Amygdala (tissue), 56 donors: ENCODE measurements around the gene MCRIP2.

Experiments used
- DNase-seq, 56 donors: peaks; one replicate each; lab custom pipeline; 2025; lab: John Stamatoyannopoulos, UW

MCRIP2 gene

GRCh38 chr16:630815-631405 is 10.7 kb upstream of the MCRIP2 start, which contains the start of gene WFIKKN1:
Gene WFIKKN1, plus strand, starts transcription at chr16:630985. Its CDS starts 269 bp downstream, at chr16:631254.
- DNase-seq: peak in 2 of 56 donors; percentile 32 to 44

DNA sequence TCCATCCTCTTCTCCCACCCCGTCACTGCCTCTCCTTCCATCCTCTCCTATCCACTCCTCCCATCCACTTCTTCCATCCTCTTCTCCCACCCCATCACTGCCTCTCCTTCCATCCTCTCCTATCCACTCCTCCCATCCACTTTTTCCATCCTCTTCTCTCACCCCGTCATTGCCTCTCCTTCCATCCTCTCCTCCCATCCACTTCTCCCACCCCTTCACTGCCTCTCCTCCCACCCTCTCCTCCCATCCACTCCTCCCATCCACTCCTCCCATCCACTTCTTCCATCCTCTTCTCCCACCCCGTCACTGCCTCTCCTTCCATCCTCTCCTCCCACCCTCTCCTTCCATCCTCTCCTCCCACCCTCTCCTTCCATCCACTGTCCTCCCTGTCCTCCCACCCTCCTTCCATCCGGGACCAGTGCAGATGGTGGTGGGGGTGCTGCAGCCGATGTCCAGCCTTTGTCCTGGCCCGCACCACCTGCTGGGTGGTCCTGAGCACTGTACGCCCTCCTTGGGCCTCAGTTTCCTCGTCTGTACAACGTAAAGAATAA is 9.7 kb upstream of the MCRIP2 start:
- no peak for DNase-seq

DNA sequence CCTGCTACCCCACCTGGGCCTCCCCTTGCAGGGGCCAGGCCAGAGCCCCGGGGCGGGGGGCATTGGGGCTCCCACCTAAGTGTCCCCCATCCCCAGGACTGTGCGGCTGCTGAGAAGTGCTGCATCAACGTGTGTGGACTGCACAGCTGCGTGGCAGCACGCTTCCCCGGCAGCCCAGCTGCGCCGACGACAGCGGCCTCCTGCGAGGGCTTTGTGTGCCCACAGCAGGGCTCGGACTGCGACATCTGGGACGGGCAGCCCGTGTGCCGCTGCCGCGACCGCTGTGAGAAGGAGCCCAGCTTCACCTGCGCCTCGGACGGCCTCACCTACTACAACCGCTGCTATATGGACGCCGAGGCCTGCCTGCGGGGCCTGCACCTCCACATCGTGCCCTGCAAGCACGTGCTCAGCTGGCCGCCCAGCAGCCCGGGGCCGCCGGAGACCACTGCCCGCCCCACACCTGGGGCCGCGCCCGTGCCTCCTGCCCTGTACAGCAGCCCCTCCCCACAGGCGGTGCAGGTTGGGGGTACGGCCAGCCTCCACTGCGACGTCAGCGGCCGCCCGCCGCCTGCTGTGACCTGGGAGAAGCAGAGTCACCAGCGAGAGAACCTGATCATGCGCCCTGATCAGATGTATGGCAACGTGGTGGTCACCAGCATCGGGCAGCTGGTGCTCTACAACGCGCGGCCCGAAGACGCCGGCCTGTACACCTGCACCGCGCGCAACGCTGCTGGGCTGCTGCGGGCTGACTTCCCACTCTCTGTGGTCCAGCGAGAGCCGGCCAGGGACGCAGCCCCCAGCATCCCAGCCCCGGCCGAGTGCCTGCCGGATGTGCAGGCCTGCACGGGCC is 8.9 kb upstream of the MCRIP2 start:
- DNase-seq: no peak

DNA sequence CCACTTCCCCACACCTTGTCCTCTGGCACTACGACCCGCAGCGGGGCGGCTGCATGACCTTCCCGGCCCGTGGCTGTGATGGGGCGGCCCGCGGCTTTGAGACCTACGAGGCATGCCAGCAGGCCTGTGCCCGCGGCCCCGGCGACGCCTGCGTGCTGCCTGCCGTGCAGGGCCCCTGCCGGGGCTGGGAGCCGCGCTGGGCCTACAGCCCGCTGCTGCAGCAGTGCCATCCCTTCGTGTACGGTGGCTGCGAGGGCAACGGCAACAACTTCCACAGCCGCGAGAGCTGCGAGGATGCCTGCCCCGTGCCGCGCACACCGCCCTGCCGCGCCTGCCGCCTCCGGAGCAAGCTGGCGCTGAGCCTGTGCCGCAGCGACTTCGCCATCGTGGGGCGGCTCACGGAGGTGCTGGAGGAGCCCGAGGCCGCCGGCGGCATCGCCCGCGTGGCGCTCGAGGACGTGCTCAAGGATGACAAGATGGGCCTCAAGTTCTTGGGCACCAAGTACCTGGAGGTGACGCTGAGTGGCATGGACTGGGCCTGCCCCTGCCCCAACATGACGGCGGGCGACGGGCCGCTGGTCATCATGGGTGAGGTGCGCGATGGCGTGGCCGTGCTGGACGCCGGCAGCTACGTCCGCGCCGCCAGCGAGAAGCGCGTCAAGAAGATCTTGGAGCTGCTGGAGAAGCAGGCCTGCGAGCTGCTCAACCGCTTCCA is 8.1 kb upstream of the MCRIP2 start:
- no peak for DNase-seq

DNA sequence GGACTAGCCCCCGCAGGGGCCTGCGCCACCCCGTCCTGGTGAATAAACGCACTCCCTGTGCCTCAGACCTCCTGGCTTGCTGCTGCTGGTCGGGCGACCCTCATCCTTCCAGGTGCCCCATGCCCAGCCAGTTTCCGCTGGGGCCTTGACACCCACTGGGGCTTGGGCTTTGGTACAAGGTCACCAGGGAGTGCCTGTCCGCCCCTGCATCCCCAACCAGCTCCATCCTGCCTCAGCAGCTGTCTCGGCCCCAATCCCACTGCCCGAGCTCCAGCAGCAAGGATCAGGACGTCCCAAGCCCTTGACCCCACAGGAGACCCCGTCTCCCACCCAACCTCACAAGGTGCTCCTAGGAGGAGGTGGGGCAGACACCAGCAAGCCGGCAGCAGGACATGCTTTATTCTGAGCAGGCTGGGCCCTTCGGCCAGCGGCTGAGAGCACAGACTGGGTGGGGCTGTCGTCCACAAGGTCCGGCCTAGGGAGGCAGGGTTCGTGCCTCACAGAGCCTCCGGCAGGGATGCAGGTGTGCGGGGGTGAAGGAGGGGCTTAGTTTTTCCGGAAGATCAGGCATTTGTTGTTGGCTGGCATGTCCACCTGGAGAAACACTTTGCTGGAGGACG is 7.5 kb upstream of the MCRIP2 start:
- DNase-seq: no peak

DNA sequence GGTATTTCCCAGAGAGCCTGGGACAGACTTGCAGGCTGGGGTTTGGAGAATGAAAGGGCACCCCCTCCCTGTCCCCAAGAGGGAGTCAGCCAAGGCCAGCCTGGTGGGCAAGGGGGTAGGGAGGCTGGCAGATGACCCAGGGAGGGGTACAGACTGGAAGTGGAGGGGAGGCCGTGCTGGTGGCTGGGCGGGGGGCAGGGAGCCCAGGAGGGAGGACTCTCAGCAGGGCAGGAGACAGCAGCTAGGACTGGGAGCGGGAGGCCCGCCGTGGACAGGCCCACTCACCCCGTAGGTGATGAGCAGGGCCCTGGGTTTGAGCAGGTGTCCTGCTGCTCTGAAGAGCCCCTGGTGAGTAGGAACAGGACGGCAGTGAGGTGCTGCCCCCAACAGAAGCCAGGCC is 6.6 kb upstream of the MCRIP2 start:
- DNase-seq: peak in 1 of 56 donors; percentile 53

- DNase-seq: peak in 2 of 56 donors; percentile 26 to 72
Observed at GRCh38 chr16:635573-636205, 5.9 kb upstream of the MCRIP2 start.

DNA sequence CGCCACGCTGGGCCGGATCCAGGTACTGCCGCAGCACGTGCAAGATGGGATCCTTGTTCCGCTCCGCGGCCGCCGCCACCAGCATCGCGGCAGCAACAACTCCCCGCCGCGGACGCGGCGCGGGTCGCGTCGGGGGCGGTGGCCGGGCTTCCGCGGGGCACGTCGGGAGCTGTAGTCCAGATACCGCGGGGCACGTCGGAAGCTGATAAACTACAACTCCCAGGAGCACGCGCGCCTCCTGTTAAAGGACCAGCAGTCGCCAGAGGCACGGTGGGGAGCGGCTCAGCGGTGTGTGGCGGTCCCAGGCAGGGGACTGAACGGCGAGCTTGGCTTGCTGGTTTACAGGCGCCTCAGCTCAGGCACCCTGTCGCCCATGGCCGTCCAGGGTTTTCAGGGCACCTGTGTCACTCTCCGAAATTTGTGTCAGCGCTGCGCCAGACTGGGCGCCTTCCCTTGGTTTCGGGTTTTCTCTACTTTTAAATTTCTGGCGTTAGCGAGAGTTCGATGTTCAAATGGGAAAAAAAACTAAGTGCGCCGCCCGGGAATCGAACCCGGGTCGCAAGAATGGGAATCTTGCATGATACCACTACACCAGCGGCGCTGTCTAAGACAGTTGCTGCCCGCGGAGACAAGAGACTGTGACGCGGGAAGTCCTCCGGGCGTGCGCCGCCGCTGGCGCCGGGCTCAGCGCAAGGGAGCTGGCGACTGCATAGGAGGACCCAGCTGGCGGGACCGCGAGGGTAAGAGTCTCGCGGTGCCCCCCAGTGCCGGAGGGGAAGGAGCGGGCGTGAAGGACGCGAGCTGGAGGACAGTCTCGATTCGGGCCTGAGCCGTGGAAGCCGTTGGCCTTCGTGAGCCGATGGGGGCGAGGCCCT is 5.2 kb upstream of the MCRIP2 start, which contains the start of gene METTL26:
TSS of gene METTL26 (minus strand) at position 100 of the 875 bp plus-strand sequence. CDS start at position 85, 15 bp downstream.
- DNase-seq: peak; percentile 85 to 100 (median 96)

DNA sequence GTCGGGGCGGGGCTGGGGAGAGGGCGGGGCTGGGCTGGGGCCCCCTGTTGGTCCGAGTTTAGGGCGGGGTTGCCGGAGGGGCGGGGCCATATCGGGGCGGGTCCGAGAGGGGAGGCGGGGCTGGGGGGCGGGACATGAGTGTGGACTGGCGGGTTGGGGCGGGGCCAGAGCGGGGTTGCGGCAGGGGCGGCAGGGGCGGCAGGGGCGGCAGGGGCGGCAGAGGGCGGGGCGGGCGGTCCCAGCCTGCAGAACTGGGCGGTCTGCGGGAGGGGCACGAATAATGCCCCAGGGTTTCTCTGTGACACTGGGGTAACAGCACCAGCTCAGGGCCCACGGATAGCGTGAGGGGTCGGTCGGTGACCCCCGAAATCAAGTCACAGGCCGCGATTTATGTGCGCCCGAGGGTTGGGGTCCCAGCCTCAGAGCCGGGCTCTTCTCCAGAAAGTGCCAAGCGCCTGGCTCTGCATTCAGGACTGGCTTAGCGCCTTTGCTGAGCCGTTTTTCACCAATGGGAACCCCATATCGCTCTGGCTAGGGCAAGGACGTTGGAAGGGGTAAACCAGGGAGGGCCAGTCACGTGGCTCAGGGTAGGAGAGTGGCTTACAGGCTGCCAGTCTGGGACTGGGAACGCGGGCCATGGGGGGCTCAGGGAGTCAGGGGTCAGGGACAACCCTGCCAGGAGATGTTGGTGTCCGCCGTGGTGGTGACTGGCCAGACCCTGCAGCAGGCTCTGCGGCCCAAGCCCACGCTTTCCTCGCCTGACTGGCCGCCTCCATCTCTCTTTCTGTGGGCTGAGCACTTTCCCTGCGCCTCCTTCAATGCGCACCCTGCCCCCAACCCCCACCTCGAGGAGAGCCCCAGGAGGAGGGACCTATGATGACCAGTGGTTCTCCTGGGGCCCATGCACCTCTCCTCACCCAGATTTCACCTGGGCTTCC is 4.3 kb upstream of the MCRIP2 start:
- peak in 47 of 56 donors; percentile 41 to 100 (median 95) for DNase-seq

- DNase-seq: no peak
Observed at GRCh38 chr16:638034-638543, 3.5 kb upstream of the MCRIP2 start.

- no peak for DNase-seq
Observed at GRCh38 chr16:638836-639235, 2.8 kb upstream of the MCRIP2 start.

DNA sequence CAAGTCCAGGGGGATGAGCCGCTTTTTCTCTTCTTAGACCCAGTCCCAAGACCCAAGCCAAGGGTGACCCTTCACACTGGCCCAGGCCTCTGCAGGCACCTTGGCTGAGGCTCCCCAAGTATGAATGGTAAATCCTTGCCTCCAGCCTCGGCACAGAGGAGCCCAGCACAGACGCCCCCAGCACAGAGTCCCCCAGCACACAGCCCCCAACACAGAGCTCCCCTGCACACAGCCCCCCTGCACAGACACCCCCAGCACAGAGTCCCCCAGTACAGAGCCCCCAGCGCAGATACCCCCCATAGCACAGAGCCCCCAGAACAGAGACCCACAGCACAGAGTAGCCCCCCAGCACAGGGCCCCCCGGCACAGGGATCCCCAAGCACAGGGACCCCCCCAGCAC is 1.0 kb upstream of the MCRIP2 start:
- no peak for DNase-seq

- peak in 22 of 56 donors; percentile 9 to 54 (median 34) for DNase-seq
Observed at GRCh38 chr16:642189-643049, 791 bp downstream of the MCRIP2 start.

DNA sequence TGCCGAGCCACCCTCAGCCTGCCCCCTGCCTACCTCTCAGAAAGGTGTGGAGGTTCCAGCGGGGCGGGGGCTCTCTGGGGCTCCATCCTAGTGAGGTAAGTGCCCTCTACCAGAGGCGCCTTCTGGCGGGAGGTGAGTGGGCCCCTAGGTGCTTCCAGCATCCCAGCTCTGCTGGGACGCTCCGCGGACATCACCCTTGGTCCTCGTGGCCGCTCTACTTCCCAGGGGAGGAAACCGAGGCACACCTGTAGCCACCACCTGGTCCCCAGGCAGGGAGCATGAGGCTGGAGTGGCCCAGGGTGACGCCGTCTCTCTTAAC is 1.4 kb downstream of the MCRIP2 start:
- DNase-seq: no peak

- DNase-seq: no peak
Observed at GRCh38 chr16:644556-644955, 2.9 kb downstream of the MCRIP2 start.

DNA sequence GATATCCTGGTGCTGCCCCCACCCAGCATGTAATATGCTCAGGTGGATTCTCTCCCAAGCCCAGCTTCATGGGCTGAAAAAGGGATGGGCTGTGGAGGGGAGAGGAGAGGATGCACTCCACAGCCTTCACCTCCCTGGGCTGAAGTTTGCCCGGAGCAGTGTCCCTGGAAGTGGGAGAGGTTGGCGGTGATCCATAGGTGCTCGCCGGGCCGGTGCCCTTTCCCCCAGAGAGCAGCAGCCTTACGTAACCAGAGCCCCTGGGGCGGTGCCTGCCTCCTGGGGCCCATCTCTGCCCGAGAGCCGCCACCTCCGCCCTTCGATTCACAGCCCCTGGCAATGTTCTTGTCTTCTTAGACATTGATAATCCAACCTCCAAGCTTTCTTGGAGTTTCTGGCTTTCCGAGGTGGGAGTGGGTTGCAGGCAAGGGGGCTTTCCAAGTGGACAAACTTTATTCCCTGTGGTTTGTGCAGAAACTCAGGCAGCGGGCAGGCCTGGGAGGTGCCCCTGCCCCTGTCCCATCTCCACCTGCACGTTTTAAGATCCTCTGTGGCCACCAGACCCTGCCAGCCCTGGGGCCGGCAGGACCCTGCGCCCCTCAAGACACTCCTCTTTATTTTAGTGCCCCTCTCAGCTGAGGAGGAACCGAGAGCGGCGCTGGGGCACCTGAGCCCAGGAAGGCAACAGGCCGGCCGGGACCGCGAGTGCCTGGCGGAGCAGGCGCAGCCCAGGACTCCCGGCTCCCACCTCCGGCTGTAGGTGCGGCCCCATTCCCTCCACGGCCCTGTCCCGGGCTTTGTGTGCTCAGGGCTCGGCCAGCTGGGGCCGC is 4.4 kb downstream of the MCRIP2 start:
- DNase-seq: no peak
